HepG2 (cell line): ENCODE data around the gene ADAMTS17. TPM values are rescaled to one million over a fixed set of nuclear protein-coding genes. Genes with fewer than 3 reads are reported as not detected.

Experiments used
- ATAC-seq: fragments of 200-7000 bp; cut with Tn5 transposase; 3 replicates; pipeline ENCODE4 v1.9.1; 2020; ENCODE audit warnings: mild to moderate bottlenecking, moderate library complexity
- BruUV-seq: library from RNA; stranded (reverse); fragments of 400-500 nt; replicated peaks from 2 replicates; lab custom pipeline; 2021; lab: Mats Ljungman, UMichigan
- CTCF ChIA-PET: fragments of 300-600 bp; formaldehyde crosslinking; extraction: SDS; loops from one replicate; lab custom pipeline; 2021; ENCODE audit warnings: low total read pairs, inconsistent platforms, low intra/inter-chr PET ratio; lab: Yijun Ruan, JAX
- POLR2A ChIA-PET: fragments of 350-600 bp; sonication (Branson Sonifier 250); formaldehyde crosslinking; loops from one replicate; lab custom pipeline; 2020; ENCODE audit warnings: antibody characterized with exemption, inconsistent platforms; lab: Yijun Ruan, JAX
- DNase-seq: peaks from one replicate; pipeline ENCODE4 v3.0.0-alpha.2; 2015; ENCODE audit warnings: low spot score
- FAIRE-seq: peaks from 3 replicates; lab custom pipeline; 2011; peaks lifted over from hg19 to GRCh38; lab: Jason Lieb, UNC
- H2AFZ ChIP-seq: one replicate; pipeline ENCODE4 v1.6.1; 2011; ENCODE audit warnings: low read length, inconsistent platforms
- H3K27ac ChIP-seq: fragments of 300-600 bp; 3 replicates; pipeline ENCODE4 v1.8.0; 2011; ENCODE audit warnings: mixed run types, mild to moderate bottlenecking, mixed read lengths, low read length, inconsistent platforms; ENCODE audit not compliant: insufficient read depth; ENCODE audit errors: extremely low read length
- H3K27me3 ChIP-seq, 2 experiments: fragments of 200-600 bp in 1 of 2; 2 replicates in 1 of 2; 3 replicates in 1 of 2; pipeline versions ENCODE4 v1.6.0 to v1.8.0; 2011; ENCODE audit warnings: low read length in 2 of 2, mild to moderate bottlenecking in 2 of 2, moderate library complexity in 2 of 2, inconsistent platforms in 1 of 2; ENCODE audit not compliant: insufficient read depth in 2 of 2, control insufficient read depth in 1 of 2
- H3K36me3 ChIP-seq, 2 experiments: fragments of 200-600 bp in 1 of 2; replicated peaks in 1 of 2; 2 replicates in 1 of 2; 3 replicates in 1 of 2; pipeline versions ENCODE4 v1.5.1 to v1.8.0; 2011; ENCODE audit warnings: low read length in 2 of 2, inconsistent platforms in 1 of 2; ENCODE audit not compliant: insufficient read depth in 2 of 2, control insufficient read depth in 1 of 2
- H3K4me1 ChIP-seq: 2 replicates; pipeline ENCODE4 v1.5.1; 2012; ENCODE audit warnings: low read length, inconsistent platforms; ENCODE audit not compliant: insufficient read depth
- H3K4me2 ChIP-seq: 2 replicates; pipeline ENCODE4 v1.6.0; 2011; ENCODE audit warnings: low read depth, low read length, inconsistent platforms
- H3K4me3 ChIP-seq, 3 experiments: fragments of 200-600 bp in 1 of 3; sonication (generic), shearing (Covaris generic) in 1 of 3; replicated peaks in 1 of 3; 2 replicates each; pipeline ENCODE4 v1.5.1; 2011 to 2016; ENCODE audit warnings: low read length in 3 of 3, inconsistent platforms in 2 of 3, low read depth in 2 of 3, mild to moderate bottlenecking in 2 of 3, control low read depth in 1 of 3, mixed read lengths in 1 of 3; ENCODE audit not compliant: insufficient read depth in 1 of 3
- H3K79me2 ChIP-seq: one replicate; pipeline ENCODE4 v1.6.1; 2011; ENCODE audit warnings: low read length, inconsistent platforms; ENCODE audit not compliant: insufficient read depth
- H3K9ac ChIP-seq: 2 replicates; pipeline ENCODE4 v1.6.0; 2011; ENCODE audit warnings: mild to moderate bottlenecking, low read depth, low read length, inconsistent platforms; ENCODE audit not compliant: insufficient read depth
- H3K9me3 ChIP-seq: 2 replicates; pipeline ENCODE4 v1.5.1; 2012; ENCODE audit warnings: mild to moderate bottlenecking, low read length
- H4K20me1 ChIP-seq: 2 replicates; pipeline ENCODE4 v1.6.0; 2011; ENCODE audit warnings: inconsistent platforms, mild to moderate bottlenecking, low read length, moderate library complexity; ENCODE audit not compliant: insufficient read depth
- AHDC1 ChIP-seq: sonication (generic); formaldehyde crosslinking; IDR thresholded peaks from 2 replicates; pipeline ENCODE4 v1.5.1; 2020; ENCODE audit warnings: mild to moderate bottlenecking, missing genetic modification reagents, borderline replicate concordance
- ATRX ChIP-seq: sonication (generic); formaldehyde crosslinking; IDR thresholded peaks from 2 replicates; pipeline ENCODE4 v1.4.0; 2020; ENCODE audit warnings: missing genetic modification reagents, borderline replicate concordance
- BRCA1 ChIP-seq: sonication (generic); formaldehyde crosslinking; IDR thresholded peaks from 2 replicates; pipeline ENCODE4 v1.4.0; 2020; ENCODE audit warnings: missing genetic modification reagents
- CEBPB ChIP-seq: IDR thresholded peaks from 2 replicates; pipeline ENCODE4 v1.6.1; 2011; ENCODE audit warnings: low read depth, low read length, improper control_type of control experiment, borderline replicate concordance
- GZF1 ChIP-seq: sonication (generic); formaldehyde crosslinking; IDR thresholded peaks from 2 replicates; pipeline ENCODE4 v1.5.1; 2020; ENCODE audit warnings: mild to moderate bottlenecking, missing genetic modification reagents
- RNF2 ChIP-seq: fragments of 450-650 bp; conservative IDR thresholded peaks from 2 replicates; pipeline ENCODE4 v1.6.1; 2016; ENCODE audit warnings: low read depth
- TARDBP ChIP-seq: sonication (generic); formaldehyde crosslinking; IDR thresholded peaks from 2 replicates; pipeline ENCODE4 v1.8.0; 2022; ENCODE audit warnings: mild to moderate bottlenecking, missing genetic modification reagents
- ZFP90 ChIP-seq: sonication (generic); formaldehyde crosslinking; IDR thresholded peaks from 2 replicates; pipeline ENCODE4 v1.8.0; 2022; ENCODE audit warnings: missing genetic modification reagents, mild to moderate bottlenecking, inconsistent platforms, borderline replicate concordance
- ZNF101 ChIP-seq: sonication (generic); formaldehyde crosslinking; IDR thresholded peaks from 2 replicates; pipeline ENCODE4 v1.4.0; 2020; ENCODE audit warnings: mild to moderate bottlenecking, low read depth, missing genetic modification reagents, borderline replicate concordance
- ZNF251 ChIP-seq: sonication (generic); formaldehyde crosslinking; IDR thresholded peaks from 2 replicates; pipeline ENCODE4 v1.9.0; 2021; ENCODE audit warnings: mild to moderate bottlenecking, missing genetic modification reagents
- ZNF670 ChIP-seq: sonication (generic); formaldehyde crosslinking; IDR thresholded peaks from 2 replicates; pipeline ENCODE4 v1.8.0; 2022; ENCODE audit warnings: mild to moderate bottlenecking, missing genetic modification reagents, borderline replicate concordance
- ZNF678 ChIP-seq: sonication (generic); formaldehyde crosslinking; IDR thresholded peaks from 2 replicates; pipeline ENCODE4 v1.4.0; 2020; ENCODE audit warnings: mild to moderate bottlenecking, missing genetic modification reagents
- ZNF747 ChIP-seq: sonication (generic); formaldehyde crosslinking; IDR thresholded peaks from 2 replicates; pipeline ENCODE4 v1.8.1; 2023; ENCODE audit warnings: missing genetic modification reagents, mild to moderate bottlenecking, borderline replicate concordance
- WGBS: methylation state at CpG from one replicate; pipeline ENCODE4 v1.1.6; 2017; ENCODE audit warnings: low lambda C conversion rate; 5-methylcytosine and 5-hydroxymethylcytosine counted together
- in situ Hi-C: cut with HindIII; loops from 2 replicates; pipeline ENCODE4 v1.10.0; 2017; ENCODE audit warnings: low pct_unique_long_range_greater_than_20kb; ENCODE audit not compliant: extremely low pct_ligation_motif_present
- intact Hi-C: fragments of 100-400 bp; cut with micrococcal nuclease; formaldehyde crosslinking; loops from one replicate; pipeline ENCODE4 v1.10.0; 2022; ENCODE audit not compliant: unreplicated experiment
- polyA plus RNA-seq, 8 experiments: library from polyadenylated mRNA; depleted of rRNA in 3 of 8; stranded (reverse) in 7 of 8; unstranded in 1 of 8; fragments of >200 nt; fragmentation: Illumina TruSeq in 4 of 8; extraction: Trizol in 4 of 8; gene quantifications; 2 replicates each; pipeline versions ENCODE4 v1.2.1 to v1.2.3, GENCODE V29; 2011 to 2016; ENCODE audit warnings: low read depth in 4 of 8, missing spikeins in 1 of 8, mixed read lengths in 1 of 8; ENCODE audit not compliant: insufficient read depth in 1 of 8
- total RNA-seq, 5 experiments: library from RNA; depleted of rRNA; stranded (reverse); fragments of >200 nt; fragmentation: Illumina TruSeq; extraction: Trizol; gene quantifications; 2 replicates each; pipeline ENCODE4 v1.2.3, GENCODE V29; 2016; ENCODE audit warnings: low read depth in 1 of 5
- TF ChIP-seq, protein P1 (sequence below): sonication (generic); formaldehyde crosslinking; IDR thresholded peaks from 2 replicates; pipeline ENCODE4 v1.4.0; 2020; ENCODE audit warnings: mild to moderate bottlenecking, missing genetic modification reagents
- TF ChIP-seq, protein P2 (sequence below): IDR thresholded peaks from 2 replicates; pipeline ENCODE4 v1.6.1; 2012; ENCODE audit warnings: low read depth, low read length, improper control_type of control experiment

ADAMTS17 gene
- total and polyA plus RNA-seq, 2 of the 13 experiments (the other 11 are each of a cell fraction or from before 2014, with no cell fraction given), result 0.02 to 0.04 TPM

GRCh38 chr15:99928429-99928981 lies 413.3 kb downstream of the ADAMTS17 start:
- Histone ChIP-seq H3K79me2 (no peaks in the 10 kb centered on the region), H3K27ac (no peak overlapping the region), H3K4me2 (peak overlapping the region; percentile 78), H3K4me1 (peaks cover 8% of the 10 kb centered on the region; the same call in 1 of the 2 replicates), H2AFZ (peak overlapping the region; percentile 83), H3K9me3 (no peaks in the 10 kb centered on the region), H3K4me3 (peak overlapping the region; percentile 40 to 75 (median 40); a peak in 4 of 6 replicates), H4K20me1 (no peaks in the 10 kb centered on the region), H3K27me3 (peaks cover 5 to 31% of the 10 kb centered on the region in 2 experiments; a peak in 4 of 5 replicates), H3K36me3 (no peaks in the 10 kb centered on the region), H3K9ac (peak overlapping the region; percentile 52; the same call in 1 of the 2 replicates)
- DNase-seq (no peak), ATAC-seq (peak; percentile 89), FAIRE-seq (no peak)
- ChIA-PET POLR2A (no interaction called here), CTCF (interaction anchor here (1.3 kb wide), 1 partner anchor 203 kb away, joined by 7 read pairs; no protein-coding TSS in a partner anchor)
- intact Hi-C loops, result loop anchor here (2.0 to 5.0 kb wide), 2 partner anchors 204 to 454 kb away; no protein-coding TSS in a partner anchor
- 20% methylated on average over 14 of the region's 38 CpGs for whole genome bisulfite sequencing
- no TSS peak for BruUV-seq
- in situ Hi-C loops, result loop anchor here (10.0 to 25.0 kb wide), 2 partner anchors 196 to 409 kb away; partner anchors contain the start of gene ADAMTS17
- TF ChIP-seq TARDBP (CRISPR knock-in tag) (no peak), ZNF747 (no peak), ZNF251 (CRISPR knock-in tag) (no peak), CEBPB (no peak), ZFP90 (CRISPR knock-in tag) (no peak), ZNF101 (CRISPR knock-in tag) (no peak), ZNF670 (CRISPR knock-in tag) (0 out of 2 replicates have a peak, but pooled peaks have one; percentile 35), BRCA1 (no peak), ATRX (no peak), GZF1 (CRISPR knock-in tag) (no peak), AHDC1 (CRISPR knock-in tag) (no peak), ZNF678 (CRISPR knock-in tag) (no peak), RNF2 (peak; percentile 64; the same call in 1 of the 2 replicates)
- TF ChIP-seq, protein P1, sequence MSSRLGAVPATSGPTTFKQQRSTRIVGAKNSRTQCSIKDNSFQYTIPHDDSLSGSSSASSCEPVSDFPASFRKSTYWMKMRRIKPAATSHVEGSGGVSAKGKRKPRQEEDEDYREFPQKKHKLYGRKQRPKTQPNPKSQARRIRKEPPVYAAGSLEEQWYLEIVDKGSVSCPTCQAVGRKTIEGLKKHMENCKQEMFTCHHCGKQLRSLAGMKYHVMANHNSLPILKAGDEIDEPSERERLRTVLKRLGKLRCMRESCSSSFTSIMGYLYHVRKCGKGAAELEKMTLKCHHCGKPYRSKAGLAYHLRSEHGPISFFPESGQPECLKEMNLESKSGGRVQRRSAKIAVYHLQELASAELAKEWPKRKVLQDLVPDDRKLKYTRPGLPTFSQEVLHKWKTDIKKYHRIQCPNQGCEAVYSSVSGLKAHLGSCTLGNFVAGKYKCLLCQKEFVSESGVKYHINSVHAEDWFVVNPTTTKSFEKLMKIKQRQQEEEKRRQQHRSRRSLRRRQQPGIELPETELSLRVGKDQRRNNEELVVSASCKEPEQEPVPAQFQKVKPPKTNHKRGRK (CRISPR knock-in tag), result no peak
- TF ChIP-seq, protein P2, sequence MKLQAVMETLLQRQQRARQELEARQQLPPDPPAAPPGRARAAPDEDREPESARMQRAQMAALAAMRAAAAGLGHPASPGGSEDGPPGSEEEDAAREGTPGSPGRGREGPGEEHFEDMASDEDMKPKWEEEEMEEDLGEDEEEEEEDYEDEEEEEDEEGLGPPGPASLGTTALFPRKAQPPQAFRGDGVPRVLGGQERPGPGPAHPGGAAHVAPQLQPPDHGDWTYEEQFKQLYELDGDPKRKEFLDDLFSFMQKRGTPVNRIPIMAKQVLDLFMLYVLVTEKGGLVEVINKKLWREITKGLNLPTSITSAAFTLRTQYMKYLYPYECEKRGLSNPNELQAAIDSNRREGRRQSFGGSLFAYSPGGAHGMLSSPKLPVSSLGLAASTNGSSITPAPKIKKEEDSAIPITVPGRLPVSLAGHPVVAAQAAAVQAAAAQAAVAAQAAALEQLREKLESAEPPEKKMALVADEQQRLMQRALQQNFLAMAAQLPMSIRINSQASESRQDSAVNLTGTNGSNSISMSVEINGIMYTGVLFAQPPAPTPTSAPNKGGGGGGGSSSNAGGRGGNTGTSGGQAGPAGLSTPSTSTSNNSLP, result no peak
